ENCODE data around the gene KLHDC7A.

KLHDC7A gene

DNA sequence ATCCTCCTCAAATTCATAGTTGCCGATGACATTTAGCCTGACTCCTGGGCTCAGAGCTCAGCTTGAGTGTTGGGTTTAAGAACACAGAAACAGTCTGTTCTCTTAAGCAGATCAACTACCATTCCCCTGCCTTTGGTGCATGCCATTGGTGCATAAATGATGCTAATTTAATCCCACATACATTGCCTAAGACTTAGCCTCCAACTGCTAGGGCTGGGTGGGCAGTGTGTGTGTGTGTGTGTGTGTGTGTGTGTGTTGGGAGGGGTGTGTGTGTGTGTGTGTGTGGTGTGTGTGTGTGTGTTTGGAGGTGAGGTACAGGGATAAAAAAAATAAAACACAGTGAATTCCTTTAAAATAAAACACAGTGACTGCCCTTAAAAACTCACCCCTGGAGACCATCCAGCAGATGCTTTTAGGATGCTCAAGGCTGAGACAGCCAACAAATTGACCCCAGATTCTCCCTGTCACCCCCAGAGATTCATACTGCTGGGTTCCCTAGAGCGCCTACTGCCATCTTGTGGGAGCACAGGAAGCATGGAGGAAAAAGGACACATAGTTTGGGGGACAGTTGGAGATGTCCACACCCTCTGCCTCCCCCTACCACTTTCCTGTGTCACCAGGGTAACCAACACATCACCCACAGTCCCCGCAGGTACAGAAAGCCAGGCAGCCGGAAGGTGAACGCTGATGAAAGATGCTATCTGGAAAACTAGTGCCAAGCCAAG is 30.6 kb downstream of the KLHDC7A start:
- H3K4me3 ChIP-seq (ENCODE audit: low read length), result no peak overlapping the region
- no peak for TF ChIP-seq ZNF274 (IDR thresholded peaks at IDR 0.05; ENCODE audit: low read depth, low read length)

DNA sequence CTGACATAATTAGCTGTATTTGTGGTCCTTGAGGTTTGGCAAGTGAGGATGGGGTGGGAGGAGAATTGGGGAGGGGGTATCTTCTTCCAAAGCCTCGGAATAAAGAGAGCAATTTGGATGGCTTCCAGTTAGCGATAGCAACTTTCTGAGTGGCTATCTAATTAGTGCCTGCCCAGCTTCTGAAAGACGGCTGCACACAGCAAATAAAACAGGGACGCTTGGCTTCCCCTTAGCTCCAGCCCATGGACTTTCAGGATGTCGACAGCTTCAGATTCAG is 31.1 kb downstream of the KLHDC7A start:
- TF ChIP-seq ZNF274 (IDR thresholded peaks at IDR 0.05; ENCODE audit: low read depth, low read length), result no peak
- no peak overlapping the region for H3K4me3 ChIP-seq (ENCODE audit: low read length)

DNA sequence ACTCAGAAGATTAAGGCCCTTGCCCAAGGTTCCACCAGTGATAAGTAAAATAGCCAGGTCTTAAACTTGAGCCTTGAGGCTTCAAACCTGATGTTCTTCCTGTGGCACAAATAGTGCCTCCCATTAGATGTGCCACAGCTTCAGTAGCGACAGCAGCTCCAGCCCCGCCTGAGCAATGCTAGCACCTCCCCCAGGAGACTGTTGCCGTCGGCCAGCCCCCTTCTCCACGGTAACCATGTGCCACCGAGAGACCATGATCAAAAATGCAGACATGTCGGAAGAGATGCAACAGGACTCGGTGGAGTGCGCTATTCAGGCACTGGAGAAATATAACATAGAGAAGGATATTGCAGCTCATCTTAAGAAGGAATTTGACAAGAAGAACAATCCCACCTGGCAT is 32.2 kb downstream of the KLHDC7A start:
- no peak for TF ChIP-seq ZNF274 (IDR thresholded peaks at IDR 0.05; ENCODE audit: low read depth, low read length)
- H3K4me3 ChIP-seq (ENCODE audit: low read length), result no peak overlapping the region

DNA sequence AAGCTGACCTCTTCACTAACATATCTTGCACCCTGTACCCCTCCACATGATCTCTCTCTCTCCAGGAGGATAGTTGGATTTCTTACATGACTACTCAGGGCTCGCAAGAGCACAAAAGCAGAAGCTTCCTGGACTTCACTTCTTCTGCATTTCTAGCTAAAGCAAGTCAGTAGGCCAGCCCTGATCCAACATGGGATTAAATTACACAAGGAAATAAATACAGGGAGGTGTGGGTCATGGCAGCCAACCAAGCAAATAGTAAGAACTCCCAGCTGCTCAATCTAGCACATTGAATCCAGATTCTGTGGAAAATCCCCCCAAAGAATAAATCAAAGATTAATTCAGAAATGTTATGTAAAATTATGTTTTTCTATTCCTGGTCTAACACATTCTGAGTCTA is 33.3 kb downstream of the KLHDC7A start:
- no peak overlapping the region for H3K4me3 ChIP-seq (ENCODE audit: low read length)
- TF ChIP-seq ZNF274 (IDR thresholded peaks at IDR 0.05; ENCODE audit: low read depth, low read length), result no peak

DNA sequence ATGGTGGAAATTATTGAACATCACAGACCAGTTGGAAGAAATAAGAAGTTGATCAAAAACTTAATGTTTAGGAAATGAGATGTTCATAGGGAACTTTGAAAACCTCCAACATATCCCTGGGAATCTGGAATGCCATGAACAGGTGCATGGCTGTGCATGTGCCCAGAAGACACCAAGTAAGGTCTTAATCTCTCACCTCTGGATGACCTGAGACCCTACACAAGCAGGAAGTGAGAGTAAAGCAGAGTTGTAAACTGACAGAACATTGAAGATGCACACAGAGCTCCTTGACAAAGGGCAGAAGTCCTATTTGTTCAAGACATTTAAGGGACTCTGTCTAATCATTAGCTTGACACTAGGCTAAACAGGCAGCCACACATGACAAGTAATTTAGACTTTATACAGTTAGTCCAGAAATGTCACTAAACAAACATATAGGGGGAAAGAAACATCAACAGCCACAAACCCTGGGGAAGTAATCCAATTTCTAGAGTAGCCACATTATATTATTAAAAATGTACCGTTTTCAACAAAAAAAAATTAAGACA is 34.5 kb downstream of the KLHDC7A start:
- TF ChIP-seq ZNF274 (IDR thresholded peaks at IDR 0.05; ENCODE audit: low read depth, low read length), result no peak
- no peak overlapping the region for H3K4me3 ChIP-seq (ENCODE audit: low read length)

DNA sequence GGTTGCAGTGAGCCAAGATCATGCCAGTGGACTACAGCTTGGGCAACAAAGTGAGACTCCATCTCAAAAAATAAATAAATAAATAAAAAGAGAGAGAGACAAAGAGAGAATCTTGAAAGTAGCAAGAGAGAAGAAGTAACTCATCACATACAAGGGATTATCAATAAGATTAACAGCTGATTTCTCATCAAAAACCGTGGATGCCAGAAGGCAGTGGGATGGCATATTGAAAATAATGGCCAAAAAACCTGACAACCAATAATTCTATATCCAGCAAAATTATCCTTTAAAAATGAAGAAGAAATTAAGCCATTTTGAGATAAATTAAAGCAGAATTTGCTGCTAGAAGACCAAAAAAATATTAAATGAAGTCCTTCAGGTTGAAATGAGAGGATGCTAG is 35.7 kb downstream of the KLHDC7A start:
- TF ChIP-seq ZNF274 (IDR thresholded peaks at IDR 0.05; ENCODE audit: low read depth, low read length), result no peak
- H3K4me3 ChIP-seq (ENCODE audit: low read length), result no peak overlapping the region

DNA sequence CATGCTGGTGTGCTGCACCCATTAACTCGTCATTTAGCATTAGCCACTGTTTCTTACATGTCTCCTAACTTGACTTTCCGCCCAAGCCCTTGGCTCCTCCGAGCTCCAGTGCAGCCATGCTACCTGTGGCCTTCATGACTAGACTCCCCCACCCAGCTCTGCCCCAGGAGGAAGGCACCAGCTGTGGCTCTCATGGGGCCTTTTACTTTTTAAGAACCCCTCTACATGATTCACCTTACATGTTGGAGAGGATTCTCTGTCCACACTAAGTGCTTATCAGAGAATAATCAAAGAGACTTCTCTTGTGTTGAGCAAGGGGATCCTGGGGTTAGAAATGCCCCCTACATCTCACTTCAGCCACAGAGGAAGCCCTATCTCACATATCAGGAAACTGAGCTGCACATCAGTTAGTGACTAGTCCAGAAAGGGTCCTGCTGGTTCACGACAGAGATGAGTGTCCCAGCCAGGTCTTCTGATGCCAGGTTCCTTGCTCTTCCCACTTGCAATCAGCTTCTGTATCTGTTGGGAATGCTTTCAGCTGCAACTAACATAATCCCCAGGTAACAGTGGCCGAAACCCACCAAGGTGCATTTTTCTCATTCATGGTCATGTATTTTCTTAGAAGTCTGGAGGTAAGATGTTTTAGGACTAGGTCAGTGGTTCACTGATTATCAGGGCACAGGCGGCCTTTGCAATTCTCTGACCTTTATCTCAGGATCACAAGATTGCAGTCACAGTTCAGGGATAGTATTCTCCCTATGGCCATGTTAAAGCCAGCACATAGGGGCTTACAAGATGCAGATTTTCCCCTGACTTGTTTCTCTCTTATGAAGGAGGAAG is 45.9 kb downstream of the KLHDC7A start:
- no peak overlapping the region for H3K4me3 ChIP-seq (ENCODE audit: low read length)
- no peak for TF ChIP-seq ZNF274 (IDR thresholded peaks at IDR 0.05; ENCODE audit: low read depth, low read length)

DNA sequence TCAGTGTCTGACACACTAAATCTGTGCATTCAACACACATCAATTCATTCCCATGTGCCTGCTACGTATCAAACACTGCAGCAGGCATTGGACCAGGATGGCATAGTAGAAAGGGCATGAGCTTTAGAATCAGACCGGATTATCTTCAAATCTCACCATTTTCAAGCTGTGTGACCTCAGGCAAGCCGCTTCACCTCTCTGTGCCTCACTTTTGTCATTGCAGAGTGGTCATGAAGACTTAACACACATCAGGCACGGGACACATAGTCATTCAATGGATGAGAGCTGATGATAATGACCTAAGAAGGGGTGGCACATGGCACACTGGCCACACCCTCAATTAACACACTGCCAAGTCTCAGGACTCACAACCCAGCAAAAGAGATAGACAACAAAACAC is 46.8 kb downstream of the KLHDC7A start:
- no peak overlapping the region for H3K4me3 ChIP-seq (ENCODE audit: low read length)
- no peak for TF ChIP-seq ZNF274 (IDR thresholded peaks at IDR 0.05; ENCODE audit: low read depth, low read length)

DNA sequence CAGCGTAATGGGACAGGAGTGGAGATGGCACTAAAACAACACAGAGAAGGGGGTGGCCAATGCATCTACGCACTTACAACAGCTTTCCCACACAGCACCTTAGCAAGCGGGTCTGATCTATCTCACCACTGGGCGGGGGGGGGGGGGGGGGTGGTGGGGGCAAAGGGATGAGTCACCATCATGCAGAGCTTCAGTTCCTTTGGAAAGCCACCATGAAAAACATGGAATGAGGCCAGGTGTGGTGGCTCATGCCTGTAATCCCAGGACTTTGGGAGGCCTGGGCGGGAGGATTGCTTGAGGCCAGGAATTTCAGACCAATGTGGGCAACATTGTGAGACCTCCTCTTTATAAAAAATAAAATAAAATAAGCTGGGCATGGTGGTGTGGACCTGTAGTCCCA is 47.2 kb downstream of the KLHDC7A start:
- TF ChIP-seq ZNF274 (IDR thresholded peaks at IDR 0.05; ENCODE audit: low read depth, low read length), result no peak
- no peak overlapping the region for H3K4me3 ChIP-seq (ENCODE audit: low read length)

DNA sequence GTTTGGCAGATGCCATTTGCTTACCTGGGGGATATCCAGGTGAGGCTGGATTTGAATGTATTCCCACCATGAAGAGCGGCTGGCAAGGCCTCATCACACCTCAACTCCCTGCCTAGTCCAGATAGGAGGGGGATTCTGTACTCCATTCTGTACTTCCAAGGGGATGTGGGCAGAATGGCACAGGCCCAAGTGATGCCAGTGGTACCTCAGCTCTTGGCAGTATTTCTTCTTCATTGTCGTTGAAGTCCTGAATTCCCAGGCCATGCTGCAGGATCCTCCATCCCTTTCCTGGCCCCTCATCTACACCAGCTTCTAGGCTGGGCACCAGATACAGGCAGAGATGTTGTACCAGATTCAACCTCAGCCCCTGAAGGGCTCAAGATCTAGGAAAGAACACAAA is 47.9 kb downstream of the KLHDC7A start:
- TF ChIP-seq ZNF274 (IDR thresholded peaks at IDR 0.05; ENCODE audit: low read depth, low read length), result no peak

DNA sequence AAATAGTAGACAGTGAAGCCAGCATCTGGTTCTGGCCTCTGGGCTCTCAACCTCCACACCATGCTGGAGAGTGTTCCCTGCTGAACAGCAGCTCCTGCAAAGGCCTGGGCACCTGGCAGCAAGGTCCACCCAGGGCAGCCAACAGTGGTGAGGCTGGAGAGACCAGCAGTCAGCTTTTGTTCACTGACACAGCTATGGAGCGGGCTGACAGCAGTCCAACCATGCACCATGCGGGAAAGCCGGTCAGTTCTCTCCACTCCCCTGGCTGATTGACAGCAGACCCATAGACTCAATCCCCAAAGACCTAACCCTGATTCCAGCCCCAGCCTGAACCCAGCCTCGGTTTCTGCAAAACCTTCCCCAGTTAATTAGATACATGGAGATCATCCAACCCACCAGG is 49.0 kb downstream of the KLHDC7A start:
- TF ChIP-seq ZNF274 (IDR thresholded peaks at IDR 0.05; ENCODE audit: low read depth, low read length), result no peak
- no peak overlapping the region for H3K4me3 ChIP-seq (ENCODE audit: low read length)

More for the DNA sequence above, 47.9 kb downstream of the KLHDC7A start:
- H3K4me3 ChIP-seq (ENCODE audit: low read length), result no peak overlapping the region

DNA sequence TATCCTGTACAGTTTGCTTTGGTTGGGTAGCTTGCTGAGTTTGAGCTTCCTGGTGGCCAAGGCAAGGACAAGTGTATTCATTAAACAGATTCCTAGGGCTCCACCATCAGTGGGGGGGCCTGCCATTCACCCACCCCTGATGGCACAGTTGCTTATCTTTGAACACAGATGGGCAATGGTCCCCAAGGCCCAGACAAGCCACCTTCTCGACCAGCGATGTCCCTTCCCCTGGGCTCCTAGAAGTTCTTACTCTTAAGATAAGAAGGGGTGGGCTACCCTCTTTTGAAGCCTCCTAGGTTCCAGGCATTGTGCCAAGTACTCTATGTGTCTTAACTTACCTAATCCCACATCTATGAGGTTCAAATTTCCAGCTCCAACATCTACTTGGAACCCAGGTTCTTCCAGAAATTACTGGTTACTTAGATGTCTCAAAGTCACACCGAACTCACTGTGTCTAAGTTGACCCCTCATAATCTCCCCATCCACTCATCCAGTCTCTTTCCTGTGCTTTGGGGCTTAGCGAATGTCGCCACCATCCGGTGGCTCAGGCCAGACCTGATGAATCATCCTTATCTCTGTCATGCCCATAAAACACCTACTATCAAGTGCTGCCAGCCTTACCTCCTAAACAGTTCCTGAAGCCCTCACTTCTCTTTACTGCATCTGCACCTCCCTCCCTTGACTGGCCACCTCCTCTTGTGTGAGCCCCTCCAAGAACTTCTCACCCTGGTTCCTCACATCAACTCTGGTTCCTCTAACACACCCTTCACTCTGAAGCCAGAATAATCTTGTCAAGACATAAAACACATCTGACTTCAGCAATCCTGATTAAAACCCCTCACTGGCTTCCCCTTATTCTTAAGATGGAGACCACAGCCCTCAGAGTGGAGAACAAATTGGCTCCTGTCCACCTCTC is 50.1 kb downstream of the KLHDC7A start:
- no peak for TF ChIP-seq ZNF274 (IDR thresholded peaks at IDR 0.05; ENCODE audit: low read depth, low read length)

DNA sequence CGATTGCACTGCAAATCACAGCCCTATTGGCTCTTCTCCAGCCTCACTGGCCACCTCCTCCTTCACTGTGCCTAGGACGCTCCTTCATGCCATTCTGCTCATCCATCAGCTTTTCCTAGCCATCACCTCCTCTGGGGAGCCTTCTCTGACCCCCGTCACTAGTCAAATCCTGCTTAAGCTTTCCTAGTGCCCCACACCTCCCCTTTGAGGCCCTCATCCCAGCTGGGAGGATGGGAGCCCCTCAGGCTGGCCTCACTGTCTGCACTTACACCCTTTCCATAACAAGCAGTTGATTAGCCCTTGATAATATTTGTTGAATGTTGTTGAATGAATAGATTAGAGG is 50.7 kb downstream of the KLHDC7A start:
- no peak for TF ChIP-seq ZNF274 (IDR thresholded peaks at IDR 0.05; ENCODE audit: low read depth, low read length)
- no peak overlapping the region for H3K4me3 ChIP-seq (ENCODE audit: low read length)

More for the DNA sequence above, 50.1 kb downstream of the KLHDC7A start:
- no peak overlapping the region for H3K4me3 ChIP-seq (ENCODE audit: low read length)
